GM18867 (cell line): ENCODE results near the gene MRPS18A.

Experiments
- ATAC-seq: cut with Tn5 transposase; IDR thresholded peaks from one replicate; pipeline ENCODE4 v1.9.1; 2021; ENCODE audit warnings: mild to moderate bottlenecking, moderate library complexity; ENCODE audit not compliant: unreplicated experiment

Gene MRPS18A

GRCh38 chr6:43699564-43700186 lies 12.1 kb upstream of the MRPS18A start:
- no peak for ATAC-seq

DNA sequence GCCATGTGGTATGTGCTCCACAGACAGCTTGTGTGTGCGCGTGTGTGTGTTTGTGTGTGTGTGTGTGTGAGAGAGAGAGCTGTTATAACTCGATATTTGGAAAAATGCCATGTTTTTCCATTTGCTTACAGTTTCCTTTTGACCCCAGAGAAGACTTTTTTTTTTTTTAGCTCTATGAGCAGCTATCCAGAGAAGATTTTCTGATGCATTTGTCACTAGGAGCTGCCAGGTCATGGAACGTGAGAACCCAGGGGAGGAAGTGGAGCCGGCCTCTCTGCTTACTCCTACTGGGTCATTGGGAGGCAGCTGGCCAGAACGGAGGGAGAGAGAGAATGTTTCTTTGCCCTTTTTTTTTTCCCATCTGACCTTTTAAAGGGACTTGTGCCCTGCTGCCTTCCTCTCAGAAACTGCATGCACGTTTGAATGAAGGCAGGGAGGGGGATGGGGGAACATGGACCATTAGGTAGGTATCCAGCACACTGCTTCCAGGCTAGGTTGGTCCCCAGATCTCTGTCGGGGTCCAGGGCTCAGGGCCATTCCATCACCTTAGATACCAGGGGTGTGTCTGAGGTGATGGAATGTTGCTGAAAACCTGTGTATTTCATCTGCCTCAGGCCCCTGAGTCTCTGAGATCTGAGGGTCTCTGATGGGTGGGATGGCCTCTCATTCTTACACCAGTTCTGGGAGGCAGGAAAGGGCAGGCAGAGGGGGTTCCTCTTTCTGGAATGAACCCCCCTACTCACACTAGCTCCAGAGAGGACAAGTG lies 11.2 kb upstream of the MRPS18A start:
- no peak for ATAC-seq

GRCh38 chr6:43697421-43697820 lies 9.8 kb upstream of the MRPS18A start:
- ATAC-seq, result no peak

- ATAC-seq, result no peak
Measured at GRCh38 chr6:43695967-43696291, 8.3 kb upstream of the MRPS18A start.

GRCh38 chr6:43695215-43695966 lies 7.8 kb upstream of the MRPS18A start:
- no peak for ATAC-seq

DNA sequence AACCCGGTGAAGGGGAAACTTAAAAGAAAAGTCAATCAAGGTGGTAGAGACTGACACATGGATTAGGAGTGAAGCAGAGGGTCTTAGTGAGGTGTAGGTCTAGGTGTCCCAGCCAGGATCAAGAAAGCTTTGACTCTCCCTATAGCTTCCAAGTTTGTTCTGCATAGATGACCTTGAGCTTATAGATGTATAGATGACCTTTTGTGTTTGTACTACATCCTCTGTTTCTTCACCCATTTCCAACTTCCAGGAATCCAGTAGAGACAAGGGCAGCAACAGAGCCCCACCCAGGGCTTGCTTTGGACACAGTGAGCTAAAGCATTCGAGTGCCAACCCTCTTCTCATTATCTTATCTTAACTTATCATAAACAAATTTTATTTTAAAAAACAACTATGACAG lies 1.8 kb upstream of the MRPS18A start:
- no peak for ATAC-seq

GRCh38 chr6:43687079-43687436 lies 533 bp downstream of the MRPS18A start:
- no peak for ATAC-seq

- ATAC-seq, result peak; percentile 59
Measured at GRCh38 chr6:43683708-43684455, 3.7 kb downstream of the MRPS18A start.

GRCh38 chr6:43682724-43683429 lies 4.7 kb downstream of the MRPS18A start:
- no peak for ATAC-seq

- ATAC-seq, result no peak
Measured at GRCh38 chr6:43681303-43681702, 6.3 kb downstream of the MRPS18A start.

DNA sequence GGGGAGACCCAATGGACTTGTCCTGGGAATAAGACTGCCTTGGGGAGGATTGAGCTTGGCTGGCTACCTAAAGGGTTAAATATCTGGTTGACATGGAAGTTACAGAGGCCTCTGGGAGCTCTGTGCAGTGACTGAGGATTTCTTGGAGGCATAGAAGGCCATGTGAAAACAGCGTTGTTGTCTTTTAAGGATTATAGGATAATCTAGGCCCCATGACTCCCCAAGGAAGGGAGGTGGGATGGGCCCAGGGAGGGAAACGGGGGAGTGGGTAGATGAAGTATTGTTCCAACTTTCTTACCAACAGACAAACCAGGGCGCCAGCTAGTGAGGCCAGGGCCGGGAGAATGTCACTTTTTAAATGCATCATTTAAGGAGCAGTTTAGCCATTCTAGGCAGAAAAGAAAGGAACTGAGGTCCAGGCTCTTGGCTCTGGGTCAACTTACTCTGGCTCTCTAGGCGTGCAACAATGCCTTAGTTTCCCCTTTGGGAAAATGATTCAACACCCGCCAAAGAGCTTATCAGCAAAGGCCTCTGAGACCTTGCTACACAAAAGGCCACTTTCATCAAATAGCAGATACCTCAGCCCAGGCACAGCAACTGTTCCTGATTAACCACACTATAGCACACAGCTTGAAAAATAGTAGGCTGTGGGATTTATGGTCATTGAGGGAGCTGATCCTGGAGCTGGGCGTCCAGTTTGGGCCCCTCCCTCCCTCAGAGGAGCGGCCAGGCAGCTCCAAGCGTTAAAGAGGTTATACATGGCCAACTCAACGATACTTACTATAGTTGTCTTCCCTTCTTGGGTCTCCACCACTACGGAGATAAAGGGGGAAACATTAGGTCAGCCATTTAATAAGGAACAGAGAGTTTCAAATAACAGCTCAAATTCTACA lies 7.0 kb downstream of the MRPS18A start:
- no peak for ATAC-seq

GRCh38 chr6:43679057-43679456 lies 8.5 kb downstream of the MRPS18A start:
- ATAC-seq, result no peak

GRCh38 chr6:43678341-43678740 lies 9.2 kb downstream of the MRPS18A start:
- no peak for ATAC-seq

GRCh38 chr6:43677759-43678158 lies 9.8 kb downstream of the MRPS18A start:
- no peak for ATAC-seq

DNA sequence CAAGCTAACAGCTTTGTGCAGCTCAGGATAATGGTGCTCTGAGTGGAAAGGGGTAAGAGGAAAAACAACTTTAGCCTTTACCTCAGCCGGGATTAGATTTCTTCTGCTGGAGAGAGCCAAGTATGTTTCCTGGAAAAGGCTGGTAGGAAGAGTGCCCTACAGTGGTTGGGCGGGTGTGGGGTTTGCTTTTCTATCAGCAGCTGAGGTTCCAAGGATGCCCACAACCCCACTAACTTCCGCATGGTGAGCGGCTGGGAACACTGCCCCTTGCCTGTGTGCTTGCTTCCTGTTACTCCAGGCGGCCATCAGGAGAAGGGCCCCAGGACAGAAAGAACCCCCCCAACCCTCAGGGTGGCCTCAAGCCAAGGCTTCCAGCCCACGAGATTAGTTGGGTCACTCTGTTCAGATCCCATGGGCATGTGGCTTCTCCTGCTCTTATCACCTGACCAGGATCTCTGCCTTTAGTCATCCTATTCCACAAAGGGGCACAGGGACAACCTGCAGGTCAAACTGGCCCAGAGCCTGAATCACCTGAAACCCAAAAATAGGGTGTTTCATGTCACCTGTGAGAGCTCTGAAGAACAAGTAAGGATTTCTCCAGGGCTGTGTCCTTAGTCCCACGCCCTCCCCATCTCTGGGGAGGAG lies 10.5 kb downstream of the MRPS18A start:
- no peak for ATAC-seq

DNA sequence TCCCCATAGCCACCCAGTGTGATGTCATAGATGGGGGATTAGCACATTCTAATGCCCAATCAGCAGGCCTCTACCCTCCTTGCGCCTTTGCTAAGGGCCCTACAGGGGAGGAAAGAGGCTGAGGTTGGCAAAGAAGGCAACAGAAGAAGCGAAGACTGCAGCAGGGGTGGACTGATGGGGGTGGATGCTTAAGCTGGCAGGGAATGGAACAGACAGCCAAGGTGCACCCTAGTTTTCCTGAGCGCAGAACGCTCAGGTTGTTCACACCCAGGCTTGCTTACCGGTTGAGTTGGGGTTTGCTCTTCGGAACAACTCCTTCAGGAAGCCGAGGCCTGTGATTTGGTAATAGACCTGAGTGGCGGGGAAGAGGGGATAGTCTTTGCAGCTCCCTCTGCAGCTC lies 12.7 kb downstream of the MRPS18A start:
- ATAC-seq, result no peak

- no peak for ATAC-seq
Measured at GRCh38 chr6:43674291-43674690, 13.3 kb downstream of the MRPS18A start.

DNA sequence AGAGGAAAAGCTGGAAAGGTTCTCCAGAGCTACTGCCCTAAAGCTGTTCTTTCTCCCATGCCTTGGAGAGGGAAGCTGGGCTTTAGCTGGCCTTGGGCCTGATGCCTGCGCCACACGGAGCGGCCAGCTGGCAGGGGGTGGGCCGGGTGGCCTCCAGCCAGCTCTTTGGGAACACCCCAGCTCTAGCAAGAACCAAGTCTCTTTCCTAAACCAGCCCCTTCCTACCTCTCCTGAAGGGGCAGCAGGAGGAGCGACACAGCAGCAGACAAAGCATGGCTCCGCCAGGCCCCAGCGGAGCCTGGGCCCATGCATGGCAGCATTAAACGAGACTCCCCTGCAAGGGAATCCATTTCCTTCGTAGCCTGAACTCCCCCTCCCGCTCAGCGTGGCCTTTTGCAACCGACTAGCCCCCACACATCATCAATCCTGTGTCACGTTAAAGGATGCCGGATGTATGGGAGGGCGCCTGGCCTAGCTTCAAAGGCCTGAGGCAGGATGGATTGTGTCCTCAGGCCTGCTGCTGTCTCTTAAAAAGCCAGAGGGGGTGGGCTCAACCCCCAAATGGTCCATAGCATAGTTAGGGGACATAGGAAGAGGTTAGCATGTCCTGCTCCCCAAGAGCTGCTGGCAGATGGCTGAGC lies 14.0 kb downstream of the MRPS18A start:
- no peak for ATAC-seq
